Stimulated activated CD8-positive, alpha-beta memory T cell treated with anti-CD3 and anti-CD28 coated beads, Interleukin-4, amount 100 ng/mL, for 4 hours (primary cell): Measurements from ENCODE around the gene NRXN3.
"Not testable (repeated sequence)": the region's sequence is repeated elsewhere in the genome, so short reads cannot be mapped to it uniquely, and the experiment has no call there.

ENCODE experiments used
- DNase-seq, 2 donors: peaks; one replicate each; pipeline ENCODE4 v3.0.0-alpha.2; 2020; ENCODE audit warnings: low read depth in 2 of 2, low spot score in 1 of 2

NRXN3 gene

GRCh38 chr14:79103764-79104163, 933.6 kb downstream of the NRXN3 start:
- no peak for DNase-seq

- DNase-seq = not testable (repeated sequence)
These were observed 940.4 kb downstream of the NRXN3 start for GRCh38 chr14:79110564-79110963.

- DNase-seq = no peak
These were observed 941.9 kb downstream of the NRXN3 start for GRCh38 chr14:79111987-79112501.

- DNase-seq = no peak
These were observed 947.4 kb downstream of the NRXN3 start for GRCh38 chr14:79117561-79117960.

- DNase-seq = no peak
These were observed 948.1 kb downstream of the NRXN3 start for GRCh38 chr14:79118291-79118690.

GRCh38 chr14:79134361-79134760, 964.2 kb downstream of the NRXN3 start:
- no peak for DNase-seq

- no peak for DNase-seq
These were observed 966.2 kb downstream of the NRXN3 start for GRCh38 chr14:79136071-79137044.

GRCh38 chr14:79137045-79137430, 966.9 kb downstream of the NRXN3 start:
- no peak for DNase-seq

GRCh38 chr14:79137836-79138235, 967.7 kb downstream of the NRXN3 start:
- no peak for DNase-seq

- no peak for DNase-seq
These were observed 974.7 kb downstream of the NRXN3 start for GRCh38 chr14:79144896-79145295.

GRCh38 chr14:79150226-79150625, 980.1 kb downstream of the NRXN3 start:
- no peak for DNase-seq

GRCh38 chr14:79157369-79157768, 987.2 kb downstream of the NRXN3 start:
- no peak for DNase-seq

GRCh38 chr14:79161571-79161970, 991.4 kb downstream of the NRXN3 start:
- no peak for DNase-seq

GRCh38 chr14:79162833-79163232, 992.7 kb downstream of the NRXN3 start:
- no peak for DNase-seq

- DNase-seq = no peak
These were observed 995.4 kb downstream of the NRXN3 start for GRCh38 chr14:79165471-79166090.

- DNase-seq = no peak
These were observed 996.0 kb downstream of the NRXN3 start for GRCh38 chr14:79166171-79166570.

- no peak for DNase-seq
These were observed 997.8 kb downstream of the NRXN3 start for GRCh38 chr14:79167957-79168356.

GRCh38 chr14:79175671-79176070, 1005.5 kb downstream of the NRXN3 start:
- DNase-seq = no peak

GRCh38 chr14:79177106-79177505, 1006.9 kb downstream of the NRXN3 start:
- no peak for DNase-seq

- DNase-seq = no peak
These were observed 1008.5 kb downstream of the NRXN3 start for GRCh38 chr14:79178719-79179118.

GRCh38 chr14:79179985-79180384, 1009.8 kb downstream of the NRXN3 start:
- no peak for DNase-seq

GRCh38 chr14:79180656-79181055, 1010.5 kb downstream of the NRXN3 start:
- no peak for DNase-seq
